Esophagus squamous epithelium (tissue), 4 donors: ENCODE data around the gene OCA2.

ENCODE experiments used
- CTCF ChIP-seq, 6 experiments: fragments of 450-650 bp in 4 of 6; fragments of 200-600 bp in 2 of 6; sonication (generic) in 2 of 6; IDR thresholded peaks; one replicate each; pipeline ENCODE4 v1.5.1; 2016 to 2019; ENCODE audit warnings: antibody characterized with exemption in 6 of 6, mild to moderate bottlenecking in 4 of 6, moderate library complexity in 4 of 6
- POLR2A ChIP-seq, 4 donors: fragments of 450-650 bp; IDR thresholded peaks; one replicate each; pipeline ENCODE4 v1.6.1; 2017; ENCODE audit warnings: antibody characterized with exemption in 4 of 4, mild to moderate bottlenecking in 4 of 4, moderate library complexity in 3 of 4

- TF ChIP-seq CTCF (IDR thresholded peaks at IDR 0.05): no peak
- TF ChIP-seq POLR2A (IDR thresholded peaks at IDR 0.05): no peak
These were observed 12.4 kb upstream of the OCA2 start for GRCh38 chr15:28111543-28111942.
